Keratinocyte (primary cell): ENCODE measurements around the gene RIN3. TPM values are rescaled to one million over a fixed set of nuclear protein-coding genes. Genes with fewer than 3 reads are reported as not detected.

ENCODE experiments used
- DNase-seq: peaks from one replicate; pipeline ENCODE4 v3.0.0-alpha.2; 2011; ENCODE audit warnings: low read depth, missing footprints, low spot score
- FAIRE-seq: peaks from 2 replicates; lab custom pipeline; 2011; peaks lifted over from hg19 to GRCh38; lab: Jason Lieb, UNC
- H2AFZ ChIP-seq: 2 replicates; pipeline ENCODE4 v1.6.0; 2012; ENCODE audit warnings: low read length, control low read depth, inconsistent platforms; ENCODE audit not compliant: control insufficient read depth
- H3K27ac ChIP-seq: 2 replicates; pipeline ENCODE4 v1.5.1; 2011; ENCODE audit warnings: low read length; ENCODE audit not compliant: control insufficient read depth, insufficient read depth
- H3K27me3 ChIP-seq: 3 replicates; pipeline ENCODE4 v1.6.0; 2011; ENCODE audit warnings: low read length; ENCODE audit not compliant: control insufficient read depth, insufficient read depth; ENCODE audit errors: extremely low read depth
- H3K36me3 ChIP-seq, 2 experiments: 2 replicates in 1 of 2; 3 replicates in 1 of 2; pipeline ENCODE4 v1.5.1; 2011; ENCODE audit warnings: low read length in 2 of 2, mild to moderate bottlenecking in 1 of 2; ENCODE audit not compliant: control insufficient read depth in 2 of 2, insufficient read depth in 2 of 2; ENCODE audit errors: extremely low read depth in 1 of 2
- H3K4me1 ChIP-seq: 3 replicates; pipeline ENCODE4 v1.5.1; 2011; ENCODE audit warnings: low read length; ENCODE audit not compliant: control insufficient read depth, insufficient read depth; ENCODE audit errors: extremely low read depth
- H3K4me2 ChIP-seq: 3 replicates; pipeline ENCODE4 v1.6.0; 2011; ENCODE audit warnings: low read depth, low read length; ENCODE audit not compliant: control insufficient read depth, insufficient read depth; ENCODE audit errors: extremely low read depth
- H3K4me3 ChIP-seq, 3 experiments: fragments of 200-600 bp in 1 of 3; sonication (generic) in 1 of 3; 2 replicates in 2 of 3; 3 replicates in 1 of 3; pipeline ENCODE4 v1.5.1; 2011 to 2016; ENCODE audit warnings: low read length in 3 of 3, mild to moderate bottlenecking in 3 of 3, control low read depth in 2 of 3, inconsistent platforms in 1 of 3, low read depth in 1 of 3, mixed read lengths in 1 of 3, mixed run types in 1 of 3, moderate library complexity in 1 of 3; ENCODE audit not compliant: control insufficient read depth in 2 of 3, insufficient read depth in 2 of 3; ENCODE audit errors: extremely low read depth in 1 of 3
- H3K79me2 ChIP-seq: 2 replicates; pipeline ENCODE4 v1.6.0; 2012; ENCODE audit warnings: low read length; ENCODE audit not compliant: control insufficient read depth, insufficient read depth
- H3K9ac ChIP-seq: 3 replicates; pipeline ENCODE4 v1.6.0; 2011; ENCODE audit warnings: low read length; ENCODE audit not compliant: control insufficient read depth, insufficient read depth; ENCODE audit errors: extremely low read depth
- H3K9me1 ChIP-seq: 3 replicates; pipeline ENCODE4 v1.6.0; 2011; ENCODE audit warnings: low read length; ENCODE audit not compliant: control insufficient read depth, insufficient read depth; ENCODE audit errors: extremely low read depth
- H3K9me3 ChIP-seq: 2 replicates; pipeline ENCODE4 v1.5.1; 2012; ENCODE audit warnings: low read depth, low read length; ENCODE audit not compliant: control insufficient read depth
- H4K20me1 ChIP-seq: 3 replicates; pipeline ENCODE4 v1.6.0; 2011; ENCODE audit warnings: low read length; ENCODE audit not compliant: control insufficient read depth, insufficient read depth; ENCODE audit errors: extremely low read depth
- EZH2 ChIP-seq: IDR thresholded peaks from one replicate; pipeline ENCODE4 v1.6.1; 2012; ENCODE audit warnings: inconsistent platforms, mild to moderate bottlenecking, low read length, moderate library complexity
- dilution Hi-C: fragments of 300-500 bp; cut with MboI; formaldehyde crosslinking; loops from one replicate; pipeline ENCODE4 v1.7.0; 2020; ENCODE audit warnings: low sequenced_read_pairs; ENCODE audit not compliant: extremely low pct_ligation_motif_present
- polyA plus RNA-seq, 5 experiments: library from polyadenylated mRNA; depleted of rRNA in 3 of 5; stranded (reverse) in 3 of 5; stranded (forward) in 1 of 5; unstranded in 1 of 5; fragments of >200 nt; gene quantifications; 1 replicate in 1 of 5; 2 replicates in 3 of 5; 3 replicates in 1 of 5; pipeline versions ENCODE4 v1.2.1 to v1.2.3, GENCODE V29; 2011 to 2012; ENCODE audit warnings: missing spikeins in 2 of 5, low read depth in 1 of 5, low replicate concordance in 1 of 5
- TF ChIP-seq, protein P1 (sequence below), 3 experiments: IDR thresholded peaks in 1 of 3; conservative IDR thresholded peaks in 1 of 3; optimal IDR thresholded peaks in 1 of 3; 2 replicates in 2 of 3; 3 replicates in 1 of 3; pipeline versions ENCODE3 to v1.5.1; 2011; ENCODE audit warnings: low read length in 3 of 3, mild to moderate bottlenecking in 3 of 3, moderate library complexity in 2 of 3, control low read depth in 1 of 3, inconsistent platforms in 1 of 3; ENCODE audit not compliant: insufficient read depth in 2 of 3; ENCODE audit errors: extremely low read depth in 1 of 3

Gene RIN3
- polyA plus RNA-seq, 1 donor (not counting 4 experiments of a cell fraction or from before 2014, with no cell fraction given): 1.2 TPM

DNA sequence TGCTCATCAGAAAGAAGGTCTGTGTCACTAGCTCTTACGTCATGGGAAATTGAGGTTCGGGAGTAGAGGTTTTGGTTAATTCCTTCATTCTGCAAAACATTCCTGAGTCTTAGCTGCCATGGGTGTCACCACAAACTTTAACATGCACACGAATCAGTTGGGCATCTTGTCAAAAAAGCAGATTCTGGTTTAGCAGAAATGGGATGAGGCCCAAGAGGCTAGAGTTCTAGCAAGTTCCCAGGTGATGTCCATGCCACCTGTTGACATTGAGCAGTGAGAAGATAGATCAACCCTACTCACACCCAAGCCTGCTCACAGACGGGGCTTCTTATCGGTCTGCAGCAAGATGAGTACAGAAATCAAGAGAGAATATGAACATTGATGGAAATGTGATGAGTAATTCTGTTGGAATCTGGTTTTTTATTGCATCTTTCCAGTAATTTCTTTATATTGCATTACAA lies 11.7 kb upstream of the RIN3 start:
- no peak for DNase-seq
- H3K79me2 ChIP-seq: no peaks in the 10 kb centered on the region
- H3K27ac ChIP-seq: no peak overlapping the region
- H3K27me3 ChIP-seq: no peaks in the 10 kb centered on the region
- H3K4me2 ChIP-seq: no peak overlapping the region
- H3K4me1 ChIP-seq: peaks cover 43% of the 10 kb centered on the region
- no peak overlapping the region for H3K4me3 ChIP-seq
- no peaks in the 10 kb centered on the region for H3K36me3 ChIP-seq
- H3K9me1 ChIP-seq: no peaks in the 10 kb centered on the region
- no peaks in the 10 kb centered on the region for H4K20me1 ChIP-seq
- TF ChIP-seq EZH2: no peak
- no peaks in the 10 kb centered on the region for H3K9me3 ChIP-seq
- no peak overlapping the region for H3K9ac ChIP-seq
- H2AFZ ChIP-seq: no peak overlapping the region
- dilution Hi-C loops: no loop called here
- FAIRE-seq: peak; percentile 63

DNA sequence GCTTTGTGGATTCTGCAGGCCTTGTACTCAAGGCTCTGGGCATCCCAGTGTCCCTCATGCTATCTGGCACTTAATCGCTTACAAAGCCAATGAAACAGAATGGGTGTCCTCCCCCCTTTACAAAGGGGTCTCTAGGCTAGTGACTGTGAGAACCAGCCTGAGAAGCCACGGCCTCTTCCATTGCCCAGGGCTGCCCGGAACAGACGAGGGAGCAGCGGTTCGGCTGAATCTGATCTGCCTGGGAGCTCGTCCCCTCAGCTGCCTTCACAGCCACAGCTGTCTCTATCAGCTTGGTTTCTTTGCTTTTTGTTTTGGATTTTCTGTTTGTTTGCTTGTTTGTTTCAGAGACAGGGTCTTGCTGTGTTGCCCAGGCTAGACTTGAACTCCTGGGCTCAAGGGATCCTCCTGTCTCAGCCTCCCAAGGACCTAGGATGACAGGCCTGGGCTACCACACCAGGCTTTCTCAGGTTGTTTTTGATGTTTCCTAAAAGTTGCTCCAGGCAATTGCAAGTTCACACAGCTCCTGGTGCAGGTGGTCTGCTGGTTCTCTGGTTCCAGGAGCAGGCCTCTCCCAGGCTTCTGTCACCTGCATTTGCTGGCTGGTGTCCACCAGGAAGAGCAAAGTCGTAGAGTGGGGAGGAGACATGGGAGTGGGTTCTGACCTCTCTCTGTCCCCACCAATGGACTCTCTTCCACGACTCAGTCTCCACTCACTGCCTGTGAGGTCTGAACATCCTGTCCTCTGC lies 10.9 kb upstream of the RIN3 start:
- Histone ChIP-seq H3K27me3 (no peaks in the 10 kb centered on the region), H3K9me3 (no peaks in the 10 kb centered on the region), H3K4me3 (no peak overlapping the region), H4K20me1 (no peaks in the 10 kb centered on the region), H3K4me2 (peak overlapping the region; percentile 33), H3K4me1 (peaks cover 50% of the 10 kb centered on the region), H3K27ac (peak overlapping the region; percentile 10), H3K9me1 (no peaks in the 10 kb centered on the region), H2AFZ (no peak overlapping the region), H3K79me2 (no peaks in the 10 kb centered on the region), H3K9ac (no peak overlapping the region), H3K36me3 (no peaks in the 10 kb centered on the region)
- no peak for TF ChIP-seq EZH2
- dilution Hi-C loops: no loop called here
- DNase-seq (no peak), FAIRE-seq (peak; percentile 53)

DNA sequence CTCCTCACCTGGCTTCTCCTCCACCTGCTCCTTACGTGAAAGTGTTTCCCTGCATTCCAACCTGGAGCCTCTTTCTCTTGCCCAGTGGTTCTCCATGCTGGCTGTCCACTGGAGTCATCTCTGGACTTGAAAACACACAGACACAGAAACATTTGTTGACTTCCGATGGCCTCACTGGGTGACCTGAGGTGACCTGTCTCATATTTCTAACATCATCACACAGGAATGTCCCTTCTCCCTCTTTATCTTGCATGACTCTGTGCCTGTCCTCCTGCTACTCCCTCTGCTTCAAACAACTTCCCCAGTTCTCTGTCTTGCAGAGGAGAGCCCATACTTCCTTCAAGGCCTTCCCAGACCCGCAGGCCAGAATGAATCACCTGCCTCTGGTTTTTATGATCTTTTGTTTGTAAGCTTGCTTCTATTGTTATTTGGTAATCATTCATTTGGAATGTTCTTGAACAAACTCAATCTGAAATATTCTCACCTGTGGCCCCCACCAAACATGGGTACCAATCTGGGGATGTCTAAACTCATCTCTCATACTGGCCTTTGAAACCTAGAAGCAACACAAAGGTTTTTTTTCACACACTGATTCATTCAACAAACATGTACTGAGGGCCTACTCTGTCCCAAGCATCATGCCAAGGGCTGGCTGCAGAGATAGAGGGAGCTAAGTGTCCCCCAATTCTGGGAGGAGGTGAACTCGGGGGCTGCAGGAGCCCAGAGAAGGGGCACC lies 9.7 kb upstream of the RIN3 start:
- Histone ChIP-seq H3K4me1 (peaks cover 50% of the 10 kb centered on the region), H3K27ac (peak overlapping the region; percentile 55)

More for the DNA sequence above, 9.7 kb upstream of the RIN3 start:
- Histone ChIP-seq H3K79me2 (no peaks in the 10 kb centered on the region), H3K4me3 (no peak overlapping the region), H3K27me3 (no peaks in the 10 kb centered on the region), H3K9me1 (no peaks in the 10 kb centered on the region), H3K4me2 (peak overlapping the region; percentile 54), H3K9ac (no peak overlapping the region), H3K9me3 (no peaks in the 10 kb centered on the region), H2AFZ (no peak overlapping the region), H4K20me1 (no peaks in the 10 kb centered on the region), H3K36me3 (no peaks in the 10 kb centered on the region)
- no peak for TF ChIP-seq EZH2
- TF ChIP-seq, protein P1, sequence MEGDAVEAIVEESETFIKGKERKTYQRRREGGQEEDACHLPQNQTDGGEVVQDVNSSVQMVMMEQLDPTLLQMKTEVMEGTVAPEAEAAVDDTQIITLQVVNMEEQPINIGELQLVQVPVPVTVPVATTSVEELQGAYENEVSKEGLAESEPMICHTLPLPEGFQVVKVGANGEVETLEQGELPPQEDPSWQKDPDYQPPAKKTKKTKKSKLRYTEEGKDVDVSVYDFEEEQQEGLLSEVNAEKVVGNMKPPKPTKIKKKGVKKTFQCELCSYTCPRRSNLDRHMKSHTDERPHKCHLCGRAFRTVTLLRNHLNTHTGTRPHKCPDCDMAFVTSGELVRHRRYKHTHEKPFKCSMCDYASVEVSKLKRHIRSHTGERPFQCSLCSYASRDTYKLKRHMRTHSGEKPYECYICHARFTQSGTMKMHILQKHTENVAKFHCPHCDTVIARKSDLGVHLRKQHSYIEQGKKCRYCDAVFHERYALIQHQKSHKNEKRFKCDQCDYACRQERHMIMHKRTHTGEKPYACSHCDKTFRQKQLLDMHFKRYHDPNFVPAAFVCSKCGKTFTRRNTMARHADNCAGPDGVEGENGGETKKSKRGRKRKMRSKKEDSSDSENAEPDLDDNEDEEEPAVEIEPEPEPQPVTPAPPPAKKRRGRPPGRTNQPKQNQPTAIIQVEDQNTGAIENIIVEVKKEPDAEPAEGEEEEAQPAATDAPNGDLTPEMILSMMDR (optimal IDR thresholded peaks at IDR 0.05 in 1 of 3, IDR thresholded peaks at IDR 0.05 in 1 of 3, conservative IDR thresholded peaks at IDR 0.05 in 1 of 3; ENCODE audit: extremely low read depth in 1 of 3, insufficient read depth in 2 of 3, low read length in 3 of 3): peak in 1 of 3 experiments; percentile 28
- FAIRE-seq: peak; percentile 99
- dilution Hi-C loops: no loop called here
- DNase-seq: peak; percentile 83
